AG10803 (cell line): Measurements from ENCODE around the gene LTA4H.

Experiments used
- DNase-seq: peaks from one replicate; pipeline ENCODE4 v3.0.0; 2010; ENCODE audit warnings: low read depth
- H3K4me3 ChIP-seq: 2 replicates; pipeline ENCODE4 v1.5.1; 2011; ENCODE audit warnings: mild to moderate bottlenecking, low read length, control low read depth
- CTCF ChIP-seq: conservative IDR thresholded peaks from 2 replicates; pipeline ENCODE4 v1.5.1; 2011; ENCODE audit warnings: mild to moderate bottlenecking, low read length, control low read depth, inconsistent platforms

The LTA4H gene

GRCh38 chr12:96035283-96036236 lies at the start of gene LTA4H:
TSS of gene LTA4H (minus strand) at chr12:96035587. CDS start at chr12:96035519, 68 bp downstream.
- TF ChIP-seq CTCF = no peak
- peak within 1 kb of the TSS; percentile 98 for H3K4me3 ChIP-seq
- peak; percentile 97 for DNase-seq

GRCh38 chr12:96084624-96085023 lies 49.2 kb upstream of the LTA4H start:
- TF ChIP-seq CTCF = no peak
- H3K4me3 ChIP-seq = no peak overlapping the region
- peak; percentile 31 for DNase-seq

GRCh38 chr12:96083020-96083719 lies 47.8 kb upstream of the LTA4H start:
- DNase-seq = no peak
- H3K4me3 ChIP-seq = no peak overlapping the region
- TF ChIP-seq CTCF = no peak

GRCh38 chr12:96081596-96081995 lies 46.2 kb upstream of the LTA4H start:
- DNase-seq = no peak
- no peak for TF ChIP-seq CTCF

GRCh38 chr12:96078231-96079135 lies 43.1 kb upstream of the LTA4H start:
- TF ChIP-seq CTCF = no peak
- no peak for DNase-seq
- H3K4me3 ChIP-seq = no peak overlapping the region

More at GRCh38 chr12:96081596-96081995, 46.2 kb upstream of the LTA4H start:
- no peak overlapping the region for H3K4me3 ChIP-seq

- no peak overlapping the region for H3K4me3 ChIP-seq
- no peak for TF ChIP-seq CTCF
These were observed 41.7 kb upstream of the LTA4H start for GRCh38 chr12:96077081-96077480.

More at GRCh38 chr12:96077081-96077480, 41.7 kb upstream of the LTA4H start:
- DNase-seq = no peak
